ELF-1 (cell line): ENCODE results near the gene PCYT1B.
"Not testable (repeated sequence)": the region's sequence is repeated elsewhere in the genome, so short reads cannot be mapped to it uniquely, and the experiment has no call there.

Experiments
- DNase-seq: peaks from one replicate; pipeline ENCODE4 v3.0.0-alpha.2; 2016; ENCODE audit warnings: low read depth, low spot score

PCYT1B gene

DNA sequence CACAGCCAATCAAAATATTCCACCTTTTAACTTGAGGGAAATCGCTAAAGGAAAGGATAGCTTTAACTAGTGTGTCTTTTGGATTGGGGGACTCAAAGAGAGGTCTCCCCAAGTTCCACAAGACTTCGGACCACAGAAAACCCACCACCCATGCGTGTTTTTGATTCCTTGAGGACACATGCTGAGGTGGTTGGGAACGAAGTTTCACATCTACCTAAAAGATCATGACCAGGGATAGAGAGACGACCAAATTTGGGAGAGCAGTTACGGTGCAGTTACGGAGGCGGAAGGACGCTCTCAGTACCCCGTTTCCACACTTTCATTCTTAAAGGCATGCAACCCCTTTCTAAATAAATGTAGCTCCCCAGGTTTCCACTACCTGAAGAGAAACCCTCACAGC, 1.1 kb downstream of the PCYT1B start:
- no peak for DNase-seq

DNA sequence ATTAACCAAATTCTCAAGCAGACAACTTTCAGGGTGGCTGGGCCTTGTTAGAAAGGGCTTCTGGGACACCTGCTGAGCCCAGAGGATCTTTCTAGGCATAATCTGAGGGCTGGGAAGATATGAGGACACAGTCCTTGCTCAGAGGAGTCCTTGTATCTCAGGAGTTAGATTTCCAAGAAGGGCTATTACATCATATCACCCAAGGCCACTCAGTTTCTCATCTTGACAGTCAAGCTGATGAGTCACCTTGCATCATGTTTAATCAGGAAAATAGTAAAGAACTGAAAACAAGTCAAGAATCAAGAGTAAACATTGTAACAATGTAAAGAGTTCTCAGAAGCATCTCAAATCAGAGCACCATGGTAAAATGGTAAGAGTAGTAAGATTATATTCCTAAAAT, 4.0 kb downstream of the PCYT1B start:
- DNase-seq: no peak

DNA sequence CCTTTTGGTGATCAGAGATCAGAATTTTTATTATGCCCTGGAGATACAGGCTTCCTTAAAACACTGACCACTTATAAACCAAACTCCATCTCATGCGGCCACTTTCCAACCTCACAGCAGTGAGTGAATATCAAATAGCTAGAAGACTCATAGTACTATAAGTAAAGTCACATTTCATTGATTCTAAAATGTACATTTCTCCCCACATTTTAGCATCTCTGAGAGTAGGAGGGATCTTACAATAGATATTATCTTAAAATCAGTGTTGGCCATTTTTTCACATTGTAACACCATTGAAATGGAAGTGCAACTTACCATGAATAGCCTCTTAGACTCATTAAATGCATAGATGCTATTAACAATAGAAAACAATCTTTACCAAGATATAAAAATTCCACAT, 17.4 kb downstream of the PCYT1B start:
- DNase-seq: no peak

GRCh38 chrX:24619647-24620046, 27.5 kb downstream of the PCYT1B start:
- peak; percentile 22 for DNase-seq

DNA sequence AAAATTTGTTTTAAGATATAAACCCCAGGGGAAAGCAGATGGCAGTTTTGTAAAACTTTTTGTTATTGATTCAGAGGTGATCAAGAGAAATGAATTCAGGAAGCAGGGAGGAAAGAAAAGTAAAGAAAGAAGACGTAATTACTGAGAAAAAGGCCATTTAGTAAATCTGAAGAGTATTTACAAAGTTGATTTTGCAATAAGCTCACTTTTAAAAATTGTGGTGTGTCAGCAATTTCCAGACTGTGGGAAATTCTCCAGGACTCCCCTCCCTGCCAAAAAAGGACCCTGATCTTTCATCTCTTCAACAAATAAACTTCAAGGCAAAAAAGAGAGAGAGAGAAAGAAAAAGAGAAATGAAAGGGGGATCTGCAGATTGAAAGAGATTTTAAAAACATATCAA, 36.6 kb downstream of the PCYT1B start:
- no peak for DNase-seq

- no peak for DNase-seq
Measured at GRCh38 chrX:24607616-24608015, 39.5 kb downstream of the PCYT1B start.

GRCh38 chrX:24605941-24606340, 41.2 kb downstream of the PCYT1B start:
- DNase-seq: not testable (repeated sequence)

GRCh38 chrX:24603191-24603590, 44.0 kb downstream of the PCYT1B start:
- no peak for DNase-seq

DNA sequence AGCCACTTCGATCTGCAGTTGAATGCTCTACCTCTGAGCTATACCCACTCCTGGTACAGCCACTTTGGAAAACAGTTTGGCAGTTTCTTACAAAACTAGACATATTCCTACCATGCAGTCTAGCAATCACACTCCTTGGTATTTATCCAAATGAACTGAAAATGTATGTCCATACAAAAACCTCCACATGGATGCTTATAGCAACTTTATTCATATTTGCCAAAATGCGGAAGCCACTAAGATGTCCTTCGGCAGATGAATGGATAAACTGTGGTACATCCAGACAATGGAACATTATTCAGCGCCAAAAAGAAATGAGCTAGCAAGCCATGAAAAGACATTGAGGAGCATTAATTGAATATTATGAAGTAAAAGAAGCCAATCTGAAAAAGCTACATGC, 45.3 kb downstream of the PCYT1B start:
- no peak for DNase-seq

DNA sequence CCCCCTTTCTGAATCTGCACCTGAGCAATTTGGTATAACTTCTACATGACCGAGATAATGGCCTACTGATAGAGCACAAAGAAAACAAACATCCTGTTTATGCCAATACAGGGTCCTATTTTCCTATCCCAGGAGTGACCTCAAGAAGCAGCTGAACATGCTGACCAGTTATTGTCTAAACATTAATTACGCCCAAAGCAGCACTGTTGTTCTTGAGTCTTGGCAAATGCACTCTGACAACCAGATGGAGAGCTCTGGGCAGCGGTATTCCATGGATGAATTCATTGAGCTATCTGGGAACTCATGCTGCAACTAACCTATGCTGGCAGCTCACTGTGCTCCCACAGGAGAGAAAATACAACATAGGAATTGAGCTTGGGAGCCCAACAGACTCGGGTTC, 52.6 kb downstream of the PCYT1B start:
- no peak for DNase-seq

DNA sequence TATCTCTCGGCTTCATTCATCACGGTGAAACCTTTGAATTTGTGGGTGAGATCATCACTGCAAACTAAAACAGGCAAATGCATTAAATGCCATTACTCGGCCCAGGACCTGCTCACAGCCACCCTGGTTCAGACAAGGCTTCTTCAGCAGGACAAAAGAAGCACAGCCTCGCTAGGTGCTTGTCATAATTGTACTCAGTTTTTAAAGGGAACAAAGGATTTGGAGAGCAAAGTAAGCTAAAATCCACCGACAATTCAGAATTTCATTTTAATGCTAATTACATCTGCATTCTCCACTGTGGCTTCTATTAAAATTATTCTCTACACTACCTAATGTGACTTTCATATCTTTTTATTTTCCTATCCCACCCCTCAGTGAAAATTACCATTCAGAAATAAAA, 57.0 kb downstream of the PCYT1B start:
- DNase-seq: no peak

DNA sequence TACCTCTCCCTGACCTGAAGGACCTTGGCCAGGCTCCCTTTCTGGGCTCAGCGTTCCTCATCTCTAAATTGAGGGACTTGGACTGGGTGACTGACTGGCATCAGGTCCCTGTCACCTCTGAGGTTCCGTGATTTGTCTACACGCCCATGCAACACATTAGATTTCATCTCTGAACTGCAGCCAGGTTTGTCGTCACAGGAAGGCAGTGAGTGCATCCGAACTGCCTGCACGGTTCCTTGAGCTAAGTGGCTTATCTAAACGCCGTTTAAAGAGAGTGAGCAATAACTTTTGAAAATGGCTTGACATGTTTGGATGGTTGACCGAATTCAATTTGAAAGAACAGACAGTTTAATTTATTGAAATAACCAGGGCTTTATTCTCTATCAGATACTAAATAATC, 70.1 kb downstream of the PCYT1B start:
- DNase-seq: no peak

- no peak for DNase-seq
Measured at GRCh38 chrX:24575496-24575895, 71.7 kb downstream of the PCYT1B start.

DNA sequence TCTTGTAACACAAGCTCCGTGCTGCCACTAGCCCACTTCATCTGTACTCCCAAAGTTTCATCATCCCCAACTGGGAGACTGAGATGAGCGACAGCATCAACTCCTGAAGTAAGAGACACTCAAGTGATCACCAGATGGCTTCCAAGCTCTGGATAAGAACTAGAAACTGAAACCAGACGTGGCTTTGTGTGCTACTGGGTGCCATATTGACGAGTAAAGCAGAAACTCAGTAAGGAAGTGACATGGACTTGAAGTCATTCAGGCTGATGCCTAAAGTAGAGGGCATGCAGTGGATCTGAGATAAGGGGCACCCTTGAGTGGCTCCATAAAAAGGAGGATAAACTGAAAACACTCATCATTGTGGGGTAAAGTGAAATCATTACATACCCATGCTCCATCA, 72.4 kb downstream of the PCYT1B start:
- DNase-seq: no peak

GRCh38 chrX:24567169-24567568, 80.0 kb downstream of the PCYT1B start:
- no peak for DNase-seq

- no peak for DNase-seq
Measured at GRCh38 chrX:24566240-24566639, 80.9 kb downstream of the PCYT1B start.

- DNase-seq: no peak
Measured at GRCh38 chrX:24563291-24564010, 83.7 kb downstream of the PCYT1B start.

DNA sequence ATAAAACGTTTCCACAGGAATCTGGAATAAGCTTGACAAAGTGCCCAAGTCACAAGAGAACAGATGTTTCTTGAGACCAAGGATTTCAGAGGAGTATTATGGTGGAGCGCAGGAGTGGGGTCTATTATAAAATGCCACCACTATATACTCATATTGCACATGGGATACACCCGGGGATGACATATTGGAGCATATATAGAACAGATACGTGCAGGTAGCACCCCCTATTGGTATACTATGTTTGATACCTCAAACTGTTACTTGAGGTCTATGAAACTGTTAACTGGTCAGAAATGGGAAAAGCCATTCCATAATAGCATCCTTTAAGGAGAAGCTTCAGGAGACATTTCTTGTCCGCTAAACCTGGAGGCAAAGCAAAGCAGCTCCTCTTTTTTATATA, 86.0 kb downstream of the PCYT1B start:
- no peak for DNase-seq

GRCh38 chrX:24553011-24553410, 94.1 kb downstream of the PCYT1B start:
- DNase-seq: no peak

- DNase-seq: no peak
Measured at GRCh38 chrX:24550166-24550565, 97.0 kb downstream of the PCYT1B start.

DNA sequence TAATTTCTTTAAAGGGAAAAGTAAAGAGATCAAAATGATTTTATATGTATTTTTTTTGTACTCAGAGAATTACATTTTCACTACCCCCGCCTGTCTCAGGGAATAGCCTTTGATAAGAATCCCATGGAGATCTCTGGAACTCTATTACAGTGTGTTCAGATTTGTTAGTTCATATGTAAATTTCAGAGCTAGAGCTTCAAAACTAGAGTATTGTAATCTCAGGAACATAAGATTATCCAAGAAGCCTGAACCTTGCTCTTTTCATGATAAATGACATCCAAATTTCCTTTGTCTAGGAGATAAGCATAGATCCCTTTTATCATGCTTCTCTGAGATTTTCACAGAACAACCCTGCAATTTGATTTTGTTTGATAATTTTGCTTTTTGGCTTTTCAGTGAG, 99.2 kb downstream of the PCYT1B start:
- DNase-seq: no peak

GRCh38 chrX:24542756-24543155, 104.4 kb downstream of the PCYT1B start:
- no peak for DNase-seq

DNA sequence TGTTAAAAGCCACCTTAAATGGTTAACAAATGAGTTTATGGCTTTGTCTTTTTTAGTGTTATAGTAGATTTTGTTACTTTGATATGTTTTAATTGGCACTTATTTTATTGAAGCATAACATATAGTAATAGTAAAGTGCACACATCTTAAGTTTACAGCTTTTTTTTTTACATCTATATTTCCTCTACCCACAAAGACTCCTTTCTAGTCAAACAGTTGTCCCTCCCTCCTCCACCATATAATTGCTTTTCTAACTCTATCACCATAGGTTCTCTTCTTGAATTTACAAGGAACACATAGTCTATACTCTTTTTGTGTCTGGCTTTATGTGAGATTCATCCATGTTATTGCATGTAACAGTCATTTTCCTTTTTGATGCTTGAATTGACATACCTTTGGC, 110.6 kb downstream of the PCYT1B start:
- DNase-seq: no peak

DNA sequence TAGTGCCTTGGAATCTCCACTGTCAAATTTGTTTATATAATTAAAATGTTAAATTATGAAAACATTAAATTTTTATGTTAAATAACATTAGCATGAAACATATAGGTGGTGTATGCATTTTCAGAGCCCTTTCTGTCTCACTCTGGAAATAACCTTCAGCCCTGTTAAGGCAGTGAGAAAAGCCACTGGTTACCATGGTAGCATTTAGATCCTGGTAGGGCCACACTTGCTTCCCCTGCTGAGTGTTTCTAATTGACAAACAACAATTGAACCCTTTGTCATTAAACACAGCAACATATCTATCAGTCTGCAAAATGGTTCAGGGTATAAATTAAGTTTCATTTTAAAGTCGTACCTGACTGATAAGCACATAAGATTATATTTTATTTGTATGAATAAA, 118.5 kb downstream of the PCYT1B start:
- DNase-seq: no peak
